Suprapubic skin (tissue), 4 donors: ENCODE measurements around the gene NEK2.

ENCODE experiments used
- CTCF ChIP-seq, 2 donors: fragments of 200-600 bp in 1 of 2; fragments of 450-650 bp in 1 of 2; sonication (generic) in 1 of 2; IDR thresholded peaks; one replicate each; pipeline ENCODE4 v1.5.1; 2016 to 2019; ENCODE audit warnings: antibody characterized with exemption in 2 of 2, mild to moderate bottlenecking in 1 of 2, moderate library complexity in 1 of 2
- EP300 ChIP-seq: sonication (generic); formaldehyde crosslinking; IDR thresholded peaks from one replicate; pipeline ENCODE4 v1.6.1; 2017; ENCODE audit warnings: antibody characterized with exemption
- POLR2A ChIP-seq, 2 donors: fragments of 450-650 bp; IDR thresholded peaks; one replicate each; pipeline ENCODE4 v1.6.1; 2017; ENCODE audit warnings: antibody characterized with exemption in 2 of 2, mild to moderate bottlenecking in 2 of 2, moderate library complexity in 2 of 2
- POLR2AphosphoS5 ChIP-seq, 3 donors: sonication (generic); formaldehyde crosslinking; IDR thresholded peaks; one replicate each; pipeline ENCODE4 v1.6.1; 2017; ENCODE audit warnings: antibody characterized with exemption in 3 of 3

GRCh38 chr1:211701733-211702132 is 26.3 kb upstream of the NEK2 start:
- TF ChIP-seq CTCF (IDR thresholded peaks at IDR 0.05) (no peak), POLR2AphosphoS5 (IDR thresholded peaks at IDR 0.05) (no peak), POLR2A (IDR thresholded peaks at IDR 0.05) (no peak), EP300 (no peak)
